ENCODE measurements around the gene TRIM41.

GRCh38 chr5:181239062-181239663 lies 16.1 kb downstream of the TRIM41 start:
- TF ChIP-seq TAF1 (IDR thresholded peaks at IDR 0.05; ENCODE audit: low read depth) = no peak
- TF ChIP-seq, protein P1, sequence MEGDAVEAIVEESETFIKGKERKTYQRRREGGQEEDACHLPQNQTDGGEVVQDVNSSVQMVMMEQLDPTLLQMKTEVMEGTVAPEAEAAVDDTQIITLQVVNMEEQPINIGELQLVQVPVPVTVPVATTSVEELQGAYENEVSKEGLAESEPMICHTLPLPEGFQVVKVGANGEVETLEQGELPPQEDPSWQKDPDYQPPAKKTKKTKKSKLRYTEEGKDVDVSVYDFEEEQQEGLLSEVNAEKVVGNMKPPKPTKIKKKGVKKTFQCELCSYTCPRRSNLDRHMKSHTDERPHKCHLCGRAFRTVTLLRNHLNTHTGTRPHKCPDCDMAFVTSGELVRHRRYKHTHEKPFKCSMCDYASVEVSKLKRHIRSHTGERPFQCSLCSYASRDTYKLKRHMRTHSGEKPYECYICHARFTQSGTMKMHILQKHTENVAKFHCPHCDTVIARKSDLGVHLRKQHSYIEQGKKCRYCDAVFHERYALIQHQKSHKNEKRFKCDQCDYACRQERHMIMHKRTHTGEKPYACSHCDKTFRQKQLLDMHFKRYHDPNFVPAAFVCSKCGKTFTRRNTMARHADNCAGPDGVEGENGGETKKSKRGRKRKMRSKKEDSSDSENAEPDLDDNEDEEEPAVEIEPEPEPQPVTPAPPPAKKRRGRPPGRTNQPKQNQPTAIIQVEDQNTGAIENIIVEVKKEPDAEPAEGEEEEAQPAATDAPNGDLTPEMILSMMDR (IDR thresholded peaks at IDR 0.05; ENCODE audit: poor library complexity, severe bottlenecking) = no peak
- no peak for TF ChIP-seq SMC3 (conservative IDR thresholded peaks at IDR 0.05; ENCODE audit: poor library complexity)
- no peak for TF ChIP-seq EP300 (conservative IDR thresholded peaks at IDR 0.05; ENCODE audit: poor library complexity, severe bottlenecking)
- no peak for TF ChIP-seq EZH2 (IDR thresholded peaks at IDR 0.05; ENCODE audit: borderline replicate concordance, insufficient read depth, low read length, poor library complexity, severe bottlenecking)
- no peak for TF ChIP-seq POLR2AphosphoS5 (IDR thresholded peaks at IDR 0.05)

All from neural cell (in vitro differentiated cells).